NCI-H524 (cell line): ENCODE results near the gene ARFIP2.
"Not testable (repeated sequence)": the region's sequence is repeated elsewhere in the genome, so short reads cannot be mapped to it uniquely, and the experiment has no call there.

Source experiments
- DNase-seq, 2 experiments: peaks; one replicate each; lab custom pipeline; 2025; lab: John Stamatoyannopoulos, UW

ARFIP2 gene

GRCh38 chr11:6481012-6481923 is at the start of gene ARFIP2, which contains the start of gene TIMM10B:
ARFIP2 (minus strand) TSS chr11:6481331; CDS start chr11:6480421, 910 bp downstream.
TIMM10B (plus strand) TSS chr11:6481501; CDS start chr11:6481517, 16 bp downstream.
- peak; percentile 88 to 92 for DNase-seq

DNA sequence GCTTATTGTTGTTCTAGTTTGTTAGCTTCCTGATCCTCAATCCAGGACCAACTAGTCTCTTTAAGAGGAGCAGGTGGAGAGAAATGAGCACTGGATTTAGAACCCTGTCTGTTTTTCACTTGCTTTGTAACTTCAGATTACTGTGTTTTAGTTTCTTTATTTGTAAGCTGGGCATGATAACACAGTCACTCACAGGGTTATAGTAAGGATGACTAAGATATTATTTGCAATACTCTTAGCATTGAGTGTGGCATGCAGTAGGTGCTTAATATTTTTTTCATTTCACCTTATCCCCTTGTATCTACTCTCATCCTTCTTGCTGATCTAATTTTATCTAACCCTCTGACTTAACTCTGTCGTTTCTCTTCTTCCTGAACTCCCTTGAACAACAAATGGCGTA is 49.7 kb upstream of the ARFIP2 start:
- DNase-seq = no peak

DNA sequence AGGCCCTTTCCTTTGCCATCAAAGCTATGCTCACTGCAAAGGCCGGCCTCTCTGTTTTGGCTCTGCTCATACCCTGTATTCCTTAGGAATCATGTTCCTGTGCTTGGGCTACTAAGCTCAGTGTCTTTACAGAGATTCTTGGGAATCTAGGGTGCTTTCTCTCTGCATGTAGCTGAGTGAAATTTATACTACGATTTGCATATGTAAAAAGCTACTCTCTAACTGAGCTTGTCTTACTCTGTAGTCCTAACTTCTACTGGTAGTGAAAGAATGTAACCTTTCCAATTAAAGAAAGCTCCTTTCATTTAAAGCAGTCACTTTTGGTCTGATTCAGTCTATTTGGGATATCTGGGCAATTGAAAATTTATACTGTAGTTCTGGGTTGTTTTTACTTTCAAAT is 48.1 kb upstream of the ARFIP2 start:
- DNase-seq = no peak

GRCh38 chr11:6526411-6527135 is 45.4 kb upstream of the ARFIP2 start:
- DNase-seq = no peak

- no peak for DNase-seq
Observed at GRCh38 chr11:6523253-6523652, 42.1 kb upstream of the ARFIP2 start.

DNA sequence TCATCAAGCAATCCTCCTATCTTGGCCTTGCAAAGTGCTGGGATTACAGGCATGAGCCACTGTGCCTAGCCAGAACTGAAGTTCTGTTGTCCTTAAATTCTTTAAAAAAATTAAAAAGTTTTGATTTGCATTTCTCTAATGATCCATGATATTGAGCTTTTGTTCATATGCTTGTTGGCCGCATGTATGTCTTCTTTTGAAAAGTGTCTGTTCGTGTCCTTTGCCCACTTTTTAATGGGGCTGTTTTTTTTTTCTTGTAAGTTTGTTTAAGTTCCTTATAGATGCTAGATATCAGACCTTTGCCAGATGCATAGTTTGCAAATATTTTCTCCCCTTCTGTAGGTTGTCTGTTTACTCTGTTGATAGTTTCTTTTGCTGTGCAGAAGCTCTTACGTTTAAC is 40.8 kb upstream of the ARFIP2 start:
- DNase-seq = not testable (repeated sequence)

DNA sequence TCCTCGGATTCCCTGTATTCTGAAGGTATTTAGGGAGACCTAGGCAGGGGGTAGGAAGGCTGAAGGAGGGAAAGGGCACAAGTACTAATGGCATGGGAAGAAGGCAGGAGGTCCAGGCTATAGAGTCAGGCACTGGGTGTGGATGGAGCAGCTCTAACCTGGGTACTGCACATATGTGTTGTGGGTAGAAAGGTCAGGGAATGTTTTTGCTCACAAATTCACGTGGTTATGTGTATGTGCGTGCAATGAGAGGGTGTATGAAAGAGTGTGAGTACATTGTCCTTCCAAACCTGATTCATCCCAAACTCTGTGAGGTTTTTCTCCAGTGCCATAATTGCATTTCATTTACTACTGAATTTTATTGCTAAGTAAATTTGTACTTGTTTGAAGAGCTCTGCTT is 39.1 kb upstream of the ARFIP2 start:
- no peak for DNase-seq

DNA sequence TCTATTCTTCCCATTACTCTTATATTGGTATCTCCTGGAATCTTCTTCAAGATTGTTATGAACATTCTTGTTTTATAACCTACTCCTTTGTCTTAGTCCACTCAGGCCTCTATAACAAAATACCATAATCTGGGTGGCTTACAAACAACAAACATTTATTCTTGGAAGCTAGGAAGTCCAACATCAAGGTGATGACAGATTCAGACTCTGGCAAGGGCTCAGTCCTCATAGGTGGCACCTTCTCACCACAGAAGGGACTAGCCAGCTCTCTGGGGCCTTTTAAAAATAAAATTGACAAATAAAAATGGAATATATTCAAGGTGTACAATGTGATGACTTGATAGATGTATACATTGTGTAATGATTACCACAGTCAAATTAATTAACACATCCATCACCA is 35.7 kb upstream of the ARFIP2 start:
- no peak for DNase-seq

- DNase-seq = peak; percentile 45 to 48
Observed at GRCh38 chr11:6505577-6506240, 24.6 kb upstream of the ARFIP2 start.

DNA sequence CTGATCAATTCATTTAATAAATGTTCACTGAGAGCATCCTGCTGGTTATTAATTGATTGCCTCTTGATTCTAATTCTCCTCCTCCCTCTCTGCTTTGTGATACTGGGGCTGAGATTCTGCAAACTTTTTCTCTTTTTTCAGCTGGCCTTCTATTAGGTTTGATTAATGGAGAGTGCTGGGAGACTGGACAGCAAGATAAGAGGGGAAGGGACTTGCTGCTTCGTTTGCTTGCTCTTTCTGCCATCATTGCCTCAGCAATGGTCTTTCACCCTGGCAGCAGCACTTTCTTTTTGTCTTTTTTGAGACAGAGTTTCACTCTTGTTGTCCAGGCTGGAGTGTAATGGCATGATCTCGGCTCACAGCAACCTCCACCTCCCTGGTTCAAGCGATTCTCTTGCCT is 23.0 kb upstream of the ARFIP2 start:
- no peak for DNase-seq

DNA sequence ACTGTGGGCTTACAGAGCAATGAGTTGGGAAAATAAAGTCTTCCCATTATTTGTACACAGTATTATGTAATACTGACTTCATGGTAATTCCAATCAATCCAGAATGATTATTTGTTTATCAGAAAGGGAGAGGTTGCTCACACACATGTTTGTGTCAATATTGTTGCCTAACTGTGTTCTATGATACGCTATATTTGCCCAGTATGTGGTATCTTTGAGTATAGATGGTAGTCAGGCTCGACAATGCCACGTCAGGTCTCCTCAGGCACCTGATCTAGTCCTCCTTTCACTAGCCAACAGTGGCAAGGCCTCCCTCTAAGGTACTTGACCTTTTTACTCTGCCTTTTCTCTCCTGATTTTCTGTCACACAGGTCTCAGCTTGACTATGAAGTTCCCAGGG is 21.3 kb upstream of the ARFIP2 start:
- no peak for DNase-seq

DNA sequence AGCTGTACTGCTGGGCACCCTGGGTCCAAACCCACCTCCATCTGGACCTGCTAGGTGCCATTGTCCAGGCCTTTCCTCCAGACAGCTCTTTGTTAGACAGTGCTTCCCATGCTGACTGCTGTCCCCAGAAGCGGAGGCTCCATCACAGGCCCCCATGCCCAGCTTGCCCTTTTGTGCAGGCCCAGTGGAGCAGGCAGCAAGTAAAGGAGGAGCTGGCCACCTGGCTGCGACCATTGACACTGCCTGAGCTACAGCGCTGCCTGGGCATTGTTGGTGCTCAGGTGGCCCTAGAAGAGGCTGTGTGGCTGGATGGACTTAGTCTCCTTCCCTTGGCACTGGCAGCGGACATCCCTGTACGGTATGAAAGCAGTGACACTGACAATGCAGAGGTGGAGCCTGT is 17.4 kb upstream of the ARFIP2 start:
- no peak for DNase-seq

DNA sequence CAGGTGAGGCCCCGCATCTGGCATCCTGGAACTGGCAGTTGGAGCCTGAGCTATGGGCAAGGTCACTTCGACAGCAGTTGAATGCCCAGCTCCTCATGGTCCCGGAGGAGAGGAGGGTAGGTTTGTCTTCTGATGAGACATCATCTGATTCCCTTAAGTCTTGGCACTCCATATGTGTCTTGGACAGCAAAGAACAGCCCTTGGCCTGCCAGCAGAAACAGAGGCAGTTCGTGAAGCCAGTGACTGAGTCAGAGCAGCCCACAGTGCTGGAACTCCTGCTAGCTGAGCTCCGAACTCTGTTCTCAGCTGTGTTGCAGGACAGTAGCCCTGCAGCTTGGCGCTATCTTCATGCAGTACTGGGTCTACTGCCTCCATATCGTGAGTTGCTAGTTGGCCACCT is 17.0 kb upstream of the ARFIP2 start:
- DNase-seq = no peak

DNA sequence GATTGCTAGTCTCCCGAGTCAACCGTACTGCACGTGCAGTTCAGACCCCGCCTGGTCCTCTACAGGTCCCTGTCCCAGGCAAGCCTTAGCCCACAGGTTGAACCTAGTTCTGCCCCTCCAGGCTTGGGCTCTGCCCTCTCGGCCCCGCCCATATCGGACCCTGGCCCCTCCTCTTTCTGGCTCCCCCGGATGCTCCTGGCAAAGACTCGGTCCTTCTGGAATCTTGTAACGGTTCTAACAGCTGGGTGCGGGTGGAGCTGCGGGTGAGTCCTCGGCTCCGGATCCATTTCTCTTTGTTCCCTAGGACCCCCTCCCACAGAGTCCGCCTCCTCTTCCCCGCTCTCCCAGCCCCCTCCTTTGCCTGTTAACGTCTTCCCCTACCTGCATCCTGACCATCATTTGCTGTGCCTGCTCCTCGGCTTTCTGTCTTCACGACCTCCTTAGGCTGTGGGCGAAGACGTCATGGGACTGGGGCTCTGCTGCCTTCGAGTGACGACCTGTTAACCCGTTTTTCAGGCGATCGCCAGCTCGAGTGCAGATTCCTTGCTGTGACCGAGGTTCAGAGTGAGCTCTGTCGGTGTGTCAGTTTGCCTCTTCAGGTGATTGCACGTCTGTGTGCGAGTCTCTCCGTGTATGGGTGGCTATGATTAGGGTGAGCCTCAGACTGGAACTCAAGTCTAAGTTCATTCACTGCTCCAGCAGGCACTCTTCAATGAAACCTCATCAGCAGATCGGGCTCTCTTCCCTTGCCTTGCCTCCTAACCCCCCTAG is 16.1 kb upstream of the ARFIP2 start, which contains the start of gene DNHD1:
TSS of gene DNHD1 (plus strand) at position 212 of the 771 bp plus-strand sequence. CDS start 936 bp downstream, outside the sequence.
- DNase-seq = no peak

DNA sequence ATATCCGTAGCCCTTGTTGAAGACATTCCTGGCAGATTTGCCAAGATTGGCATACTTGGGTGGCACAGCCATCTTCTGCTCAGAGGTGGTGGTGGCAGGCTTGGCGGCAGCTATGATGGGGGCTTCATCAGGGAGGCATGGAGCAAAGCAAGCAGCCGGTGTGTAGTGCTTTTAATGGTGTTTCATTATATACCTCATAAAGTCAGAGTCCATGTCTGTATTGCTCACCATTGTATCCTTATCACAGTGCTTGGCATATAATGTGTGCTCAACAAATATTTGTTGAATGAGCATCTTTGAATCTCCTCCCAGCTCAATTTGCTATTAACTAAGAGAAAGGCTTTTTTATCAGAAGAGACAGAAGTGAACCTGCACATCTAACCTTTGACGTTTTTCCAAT is 8.2 kb upstream of the ARFIP2 start:
- DNase-seq = no peak

- DNase-seq = no peak
Observed at GRCh38 chr11:6488821-6489220, 7.7 kb upstream of the ARFIP2 start.

GRCh38 chr11:6488342-6488741 is 7.2 kb upstream of the ARFIP2 start:
- no peak for DNase-seq

- DNase-seq = no peak
Observed at GRCh38 chr11:6486938-6487337, 5.8 kb upstream of the ARFIP2 start.

- DNase-seq = no peak
Observed at GRCh38 chr11:6486256-6486655, 5.1 kb upstream of the ARFIP2 start.

DNA sequence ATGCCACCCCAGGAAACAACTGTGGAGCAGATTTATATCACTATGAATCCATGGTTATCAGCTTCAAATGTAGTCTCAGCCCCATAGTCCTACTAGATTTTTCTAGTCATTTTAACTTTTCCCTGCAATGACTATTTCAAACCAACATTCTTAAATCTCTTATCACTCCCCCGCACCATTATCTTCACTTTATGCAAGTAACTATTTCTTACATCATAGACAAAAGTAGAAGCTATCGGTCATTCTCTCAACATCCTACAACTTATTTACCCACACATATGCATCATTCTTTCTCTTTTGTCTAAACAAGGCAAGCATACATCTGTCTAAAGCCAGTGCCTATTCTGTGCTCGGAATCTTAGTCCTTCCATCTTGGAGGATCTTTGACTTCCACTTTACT is 4.5 kb upstream of the ARFIP2 start:
- no peak for DNase-seq

GRCh38 chr11:6483015-6483414 is 1.9 kb upstream of the ARFIP2 start:
- no peak for DNase-seq

GRCh38 chr11:6482441-6482840 is 1.3 kb upstream of the ARFIP2 start:
- DNase-seq = no peak
